Gastrocnemius medialis (tissue), 4 donors: ENCODE data around the gene ZFYVE26.

Source experiments
- POLR2A ChIP-seq, 2 donors: fragments of 450-650 bp; IDR thresholded peaks; one replicate each; pipeline ENCODE4 v1.6.1; 2017; ENCODE audit warnings: antibody characterized with exemption in 2 of 2, mild to moderate bottlenecking in 2 of 2, moderate library complexity in 2 of 2
- TF ChIP-seq, protein P1 (sequence below), 5 experiments: fragments of 450-650 bp in 3 of 5; fragments of 200-600 bp in 2 of 5; sonication (generic) in 2 of 5; IDR thresholded peaks in 4 of 5; conservative IDR thresholded peaks in 1 of 5; 1 replicate in 4 of 5; 2 replicates in 1 of 5; pipeline ENCODE4 v1.5.1; 2016 to 2019; ENCODE audit warnings: antibody characterized with exemption in 5 of 5, mild to moderate bottlenecking in 3 of 5, moderate library complexity in 3 of 5

DNA sequence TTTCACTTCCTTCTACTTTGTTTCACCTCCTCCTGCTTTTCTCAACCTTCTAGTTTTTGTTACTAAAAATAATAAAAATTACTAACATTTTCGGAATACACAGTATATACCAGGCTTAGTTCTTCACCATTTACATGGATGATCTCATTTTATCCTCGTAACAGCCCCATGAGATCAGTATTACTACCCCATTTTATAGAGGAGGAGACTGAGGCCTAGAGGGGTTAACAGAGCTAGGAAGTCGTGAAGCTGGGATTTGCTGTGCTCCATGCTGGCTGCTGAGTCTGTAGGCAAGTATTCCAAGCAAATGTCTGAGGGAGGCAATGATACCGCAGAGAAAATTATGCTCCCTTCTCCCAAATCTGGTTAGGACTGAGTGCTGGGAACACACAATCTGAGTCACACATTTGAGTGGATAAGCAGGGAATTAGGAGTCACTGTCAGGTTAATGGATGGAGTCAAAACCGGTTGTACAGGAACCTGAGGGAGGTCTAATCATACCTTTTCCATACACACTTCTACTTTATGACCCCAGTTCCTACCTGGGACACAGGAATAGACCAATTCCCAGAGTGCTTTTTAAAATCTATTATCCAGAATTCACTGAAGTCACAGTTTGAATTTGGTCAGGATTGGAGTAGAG lies 51.1 kb downstream of the ZFYVE26 start:
- TF ChIP-seq, protein P1, sequence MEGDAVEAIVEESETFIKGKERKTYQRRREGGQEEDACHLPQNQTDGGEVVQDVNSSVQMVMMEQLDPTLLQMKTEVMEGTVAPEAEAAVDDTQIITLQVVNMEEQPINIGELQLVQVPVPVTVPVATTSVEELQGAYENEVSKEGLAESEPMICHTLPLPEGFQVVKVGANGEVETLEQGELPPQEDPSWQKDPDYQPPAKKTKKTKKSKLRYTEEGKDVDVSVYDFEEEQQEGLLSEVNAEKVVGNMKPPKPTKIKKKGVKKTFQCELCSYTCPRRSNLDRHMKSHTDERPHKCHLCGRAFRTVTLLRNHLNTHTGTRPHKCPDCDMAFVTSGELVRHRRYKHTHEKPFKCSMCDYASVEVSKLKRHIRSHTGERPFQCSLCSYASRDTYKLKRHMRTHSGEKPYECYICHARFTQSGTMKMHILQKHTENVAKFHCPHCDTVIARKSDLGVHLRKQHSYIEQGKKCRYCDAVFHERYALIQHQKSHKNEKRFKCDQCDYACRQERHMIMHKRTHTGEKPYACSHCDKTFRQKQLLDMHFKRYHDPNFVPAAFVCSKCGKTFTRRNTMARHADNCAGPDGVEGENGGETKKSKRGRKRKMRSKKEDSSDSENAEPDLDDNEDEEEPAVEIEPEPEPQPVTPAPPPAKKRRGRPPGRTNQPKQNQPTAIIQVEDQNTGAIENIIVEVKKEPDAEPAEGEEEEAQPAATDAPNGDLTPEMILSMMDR (IDR thresholded peaks at IDR 0.05 in 4 of 5, conservative IDR thresholded peaks at IDR 0.05 in 1 of 5): no peak
- TF ChIP-seq POLR2A (IDR thresholded peaks at IDR 0.05): no peak
